Kidney (tissue), 14 donors: Measurements from ENCODE around the gene HBEGF. TPM values are rescaled to one million over a fixed set of nuclear protein-coding genes. Genes with fewer than 3 reads are reported as not detected.
A peak's percentile ranks its signal among the peaks of the same experiment; 100 is the strongest.

Experiments
- DNase-seq, 5 donors: peaks; one replicate each; pipeline ENCODE4 v3.0.0-alpha.2; 2013 to 2020
- FAIRE-seq: peaks from 2 replicates; lab custom pipeline; 2012; peaks lifted over from hg19 to GRCh38; lab: Jason Lieb, UNC
- H3K27ac ChIP-seq, 2 donors: one replicate each; pipeline ENCODE4 v1.7.0; 2013; ENCODE audit warnings: low read depth in 2 of 2, low read length in 2 of 2, inconsistent platforms in 1 of 2
- H3K27me3 ChIP-seq: one replicate; pipeline ENCODE4 v1.7.1; 2013; ENCODE audit warnings: low read length, inconsistent platforms; ENCODE audit not compliant: control insufficient read depth, insufficient read depth
- H3K36me3 ChIP-seq, 3 donors: one replicate each; pipeline versions ENCODE4 v1.7.0 to v1.7.1; 2013; ENCODE audit warnings: low read length in 3 of 3, control low read depth in 1 of 3, inconsistent platforms in 1 of 3; ENCODE audit not compliant: insufficient read depth in 3 of 3, control insufficient read depth in 2 of 3
- H3K4me1 ChIP-seq, 3 donors: one replicate each; pipeline versions ENCODE4 v1.7.0 to v1.7.1; 2013; ENCODE audit warnings: low read length in 3 of 3, inconsistent platforms in 1 of 3, low read depth in 1 of 3; ENCODE audit not compliant: control insufficient read depth in 2 of 3, insufficient read depth in 2 of 3
- H3K4me3 ChIP-seq, 3 donors: one replicate each; pipeline versions ENCODE4 v1.7.0 to v1.8.1; 2013; ENCODE audit warnings: low read length in 3 of 3, control low read depth in 1 of 3, inconsistent platforms in 1 of 3
- H3K9ac ChIP-seq, 3 donors: one replicate each; pipeline versions ENCODE4 v1.7.0 to v1.7.1; 2013; ENCODE audit warnings: low read length in 3 of 3, control low read depth in 1 of 3, inconsistent platforms in 1 of 3
- H3K9me3 ChIP-seq, 3 donors: one replicate each; pipeline versions ENCODE4 v1.7.0 to v1.7.1; 2013; ENCODE audit warnings: low read length in 3 of 3, control low read depth in 1 of 3, inconsistent platforms in 1 of 3; ENCODE audit not compliant: control insufficient read depth in 2 of 3, insufficient read depth in 1 of 3
- intact Hi-C: fragments of 100-400 bp; cut with DNase I; formaldehyde crosslinking; loops from one replicate; pipeline ENCODE4 v1.11.1; 2022
- polyA plus RNA-seq: library from polyadenylated mRNA; stranded (reverse); fragments of 350-450 nt; fragmentation: Illumina TruSeq; extraction: RNeasy Lipid Tissue Mini Kit (QIAGEN cat#74804); gene quantifications from one replicate; pipeline ENCODE4 v1.2.3, GENCODE V29; 2014; ENCODE audit warnings: low read depth, low replicate concordance; ENCODE audit not compliant: insufficient read depth
- total RNA-seq: library from RNA; stranded (reverse); fragmentation: NEBNext Ultra II Directional; extraction: Animal tissue kit (Norgen Biotek cat#: 25700); gene quantifications from one replicate; pipeline ENCODE4 v1.2.1, GENCODE V29; 2021
- TF ChIP-seq, protein P1 (sequence below): IDR thresholded peaks from 3 replicates; pipeline ENCODE4 v1.5.1; 2012; ENCODE audit warnings: mild to moderate bottlenecking, moderate library complexity, borderline replicate concordance; ENCODE audit not compliant: insufficient read depth; ENCODE audit errors: extremely low read depth
- donor health status: control.
- donor health status: control.
- donor health status: control.
- donor health status: control.
- donor health status: control.
- donor health status: DM: yes; HTN: yes; CAD: no.
- donor health status: Normal renal cell carcinoma (clear cell type).

Gene HBEGF
- total and polyA plus RNA-seq, 2 donors from 2014 or later = 6.0 to 7.8 TPM

DNA sequence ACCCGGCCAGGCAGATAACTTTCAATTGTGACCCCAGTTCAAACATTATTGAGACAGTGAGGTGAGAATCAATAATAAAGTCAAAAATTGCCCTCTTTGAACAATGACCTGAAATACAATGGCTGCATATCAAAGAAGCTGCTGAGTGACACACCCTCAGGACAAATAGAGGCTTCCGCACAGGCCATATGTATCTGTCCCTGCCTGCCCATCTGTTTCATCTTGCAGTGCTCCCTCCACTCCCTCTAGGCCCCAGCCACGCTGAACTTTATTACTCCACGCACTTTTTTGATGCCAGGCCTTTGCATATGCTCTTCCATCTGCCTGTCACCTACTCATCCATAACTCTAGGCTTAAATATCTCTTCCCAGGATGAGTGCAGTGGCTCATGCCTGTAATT lies 27.6 kb downstream of the HBEGF start:
- H3K9ac ChIP-seq = no peak overlapping the region
- no peaks in the 10 kb centered on the region for H3K36me3 ChIP-seq
- no peak overlapping the region for H3K27ac ChIP-seq
- H3K27me3 ChIP-seq = no peaks in the 10 kb centered on the region
- H3K9me3 ChIP-seq = no peaks in the 10 kb centered on the region
- TF ChIP-seq, protein P1, sequence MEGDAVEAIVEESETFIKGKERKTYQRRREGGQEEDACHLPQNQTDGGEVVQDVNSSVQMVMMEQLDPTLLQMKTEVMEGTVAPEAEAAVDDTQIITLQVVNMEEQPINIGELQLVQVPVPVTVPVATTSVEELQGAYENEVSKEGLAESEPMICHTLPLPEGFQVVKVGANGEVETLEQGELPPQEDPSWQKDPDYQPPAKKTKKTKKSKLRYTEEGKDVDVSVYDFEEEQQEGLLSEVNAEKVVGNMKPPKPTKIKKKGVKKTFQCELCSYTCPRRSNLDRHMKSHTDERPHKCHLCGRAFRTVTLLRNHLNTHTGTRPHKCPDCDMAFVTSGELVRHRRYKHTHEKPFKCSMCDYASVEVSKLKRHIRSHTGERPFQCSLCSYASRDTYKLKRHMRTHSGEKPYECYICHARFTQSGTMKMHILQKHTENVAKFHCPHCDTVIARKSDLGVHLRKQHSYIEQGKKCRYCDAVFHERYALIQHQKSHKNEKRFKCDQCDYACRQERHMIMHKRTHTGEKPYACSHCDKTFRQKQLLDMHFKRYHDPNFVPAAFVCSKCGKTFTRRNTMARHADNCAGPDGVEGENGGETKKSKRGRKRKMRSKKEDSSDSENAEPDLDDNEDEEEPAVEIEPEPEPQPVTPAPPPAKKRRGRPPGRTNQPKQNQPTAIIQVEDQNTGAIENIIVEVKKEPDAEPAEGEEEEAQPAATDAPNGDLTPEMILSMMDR = no peak
- DNase-seq (no peak), FAIRE-seq (no peak)
- H3K4me1 ChIP-seq = peaks cover 4 to 14% (median 7%) of the 10 kb centered on the region in 3 donors
- intact Hi-C loops = no loop called here
- H3K4me3 ChIP-seq = no peak overlapping the region

- DNase-seq (no peak), FAIRE-seq (no peak)
- Histone ChIP-seq H3K4me1 (peaks cover 0 to 5% (median 0%) of the 10 kb centered on the region in 3 donors), H3K4me3 (no peak overlapping the region), H3K36me3 (no peaks in the 10 kb centered on the region), H3K9ac (no peak overlapping the region), H3K27ac (no peak overlapping the region), H3K9me3 (no peaks in the 10 kb centered on the region), H3K27me3 (no peaks in the 10 kb centered on the region)
- TF ChIP-seq, protein P1 = no peak
- intact Hi-C loops = no loop called here
Measured at GRCh38 chr5:140317859-140318258, 28.5 kb downstream of the HBEGF start.

DNA sequence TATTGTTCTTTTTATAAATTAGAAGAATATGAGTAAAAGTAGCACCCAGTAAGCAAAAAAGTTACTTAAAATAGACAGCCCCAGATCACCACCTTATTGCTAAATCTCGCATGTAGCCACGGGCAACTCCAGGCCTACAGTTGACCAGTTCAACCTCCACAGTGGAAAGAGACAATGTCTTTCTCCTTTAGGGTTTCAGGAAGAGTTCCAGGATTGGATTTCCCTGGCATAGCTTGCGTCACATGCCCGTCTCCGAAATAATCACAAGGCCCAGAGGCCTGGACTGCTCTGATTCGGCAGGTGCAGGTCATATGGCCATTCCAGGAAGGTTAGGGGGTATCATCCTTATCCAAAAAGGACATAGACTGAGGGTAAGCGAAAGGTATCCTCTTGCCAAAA lies 33.6 kb downstream of the HBEGF start:
- DNase-seq (no peak), FAIRE-seq (no peak)
- TF ChIP-seq, protein P1 = no peak
- no peaks in the 10 kb centered on the region for H3K9me3 ChIP-seq
- H3K9ac ChIP-seq = no peak overlapping the region
- intact Hi-C loops = no loop called here
- H3K27me3 ChIP-seq = no peaks in the 10 kb centered on the region
- no peak overlapping the region for H3K4me3 ChIP-seq
- peaks cover 0 to 6% (median 0%) of the 10 kb centered on the region in 3 donors for H3K4me1 ChIP-seq
- H3K36me3 ChIP-seq = no peaks in the 10 kb centered on the region
- H3K27ac ChIP-seq = peak overlapping the region; percentile 26 to 56
